Duodenal mucosa (tissue), 2 donors: ENCODE data around the gene TPP2.

Experiments used
- H3K27ac ChIP-seq: one replicate; pipeline ENCODE4 v1.7.0; 2013; ENCODE audit warnings: low read depth, low read length
- H3K27me3 ChIP-seq, 2 donors: one replicate each; pipeline ENCODE4 v1.7.0; 2013; ENCODE audit warnings: low read length in 2 of 2, control low read depth in 1 of 2; ENCODE audit not compliant: insufficient read depth in 2 of 2, control insufficient read depth in 1 of 2
- H3K36me3 ChIP-seq, 2 donors: one replicate each; pipeline ENCODE4 v1.7.0; 2013; ENCODE audit warnings: low read length in 2 of 2, control low read depth in 1 of 2; ENCODE audit not compliant: insufficient read depth in 2 of 2, control insufficient read depth in 1 of 2
- H3K4me1 ChIP-seq, 2 donors: one replicate each; pipeline ENCODE4 v1.7.0; 2013; ENCODE audit warnings: low read length in 2 of 2, control low read depth in 1 of 2; ENCODE audit not compliant: insufficient read depth in 2 of 2, control insufficient read depth in 1 of 2
- H3K4me3 ChIP-seq, 2 donors: one replicate each; pipeline ENCODE4 v1.7.0; 2013; ENCODE audit warnings: low read length in 2 of 2, low read depth in 1 of 2
- H3K9ac ChIP-seq, 2 donors: one replicate each; pipeline ENCODE4 v1.7.0; 2013; ENCODE audit warnings: low read length in 2 of 2, low read depth in 1 of 2
- H3K9me3 ChIP-seq, 2 donors: one replicate each; pipeline ENCODE4 v1.7.0; 2013; ENCODE audit warnings: low read length in 2 of 2, control low read depth in 1 of 2; ENCODE audit not compliant: control insufficient read depth in 1 of 2

The TPP2 gene

DNA sequence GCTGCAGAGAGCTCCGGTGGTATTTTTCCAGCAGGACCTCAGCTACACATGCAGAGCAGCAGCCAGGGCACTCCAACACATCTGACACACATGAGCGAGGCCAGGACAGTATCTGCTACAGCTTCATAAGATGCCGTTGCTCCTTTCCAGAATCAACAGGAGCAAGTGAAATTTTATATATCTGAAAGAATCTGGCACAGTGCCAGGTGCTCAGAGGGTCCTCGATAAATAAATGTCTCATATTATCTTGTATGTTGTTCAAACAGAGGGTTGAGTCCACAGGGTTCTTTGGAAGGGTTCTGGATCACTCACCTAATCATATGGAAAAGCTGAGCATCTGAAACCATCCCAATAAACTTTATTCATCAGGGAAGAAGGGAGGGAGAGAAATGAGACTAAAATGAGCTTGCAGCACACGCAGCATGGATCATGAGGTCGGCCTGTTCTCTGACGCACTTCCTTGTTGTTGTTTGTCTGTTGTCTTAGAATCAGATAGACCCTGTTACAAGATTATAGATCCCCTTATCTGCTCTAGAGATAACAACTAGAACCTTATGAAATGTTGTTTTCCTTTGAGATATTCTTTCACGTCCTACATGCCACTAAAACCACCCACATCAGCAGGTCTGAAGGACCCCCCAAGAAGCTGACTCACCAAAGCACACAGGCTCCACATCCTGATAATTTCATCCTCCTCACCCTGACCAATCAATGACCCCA lies 101.3 kb downstream of the TPP2 start:
- no peak overlapping the region for H3K9ac ChIP-seq
- H3K36me3 ChIP-seq, result no peaks in the 10 kb centered on the region
- H3K4me1 ChIP-seq, result no peaks in the 10 kb centered on the region
- H3K27ac ChIP-seq, result no peak overlapping the region
- no peak overlapping the region for H3K4me3 ChIP-seq
- no peaks in the 10 kb centered on the region for H3K9me3 ChIP-seq
- peaks cover 3 to 4% of the 10 kb centered on the region in 2 donors for H3K27me3 ChIP-seq

DNA sequence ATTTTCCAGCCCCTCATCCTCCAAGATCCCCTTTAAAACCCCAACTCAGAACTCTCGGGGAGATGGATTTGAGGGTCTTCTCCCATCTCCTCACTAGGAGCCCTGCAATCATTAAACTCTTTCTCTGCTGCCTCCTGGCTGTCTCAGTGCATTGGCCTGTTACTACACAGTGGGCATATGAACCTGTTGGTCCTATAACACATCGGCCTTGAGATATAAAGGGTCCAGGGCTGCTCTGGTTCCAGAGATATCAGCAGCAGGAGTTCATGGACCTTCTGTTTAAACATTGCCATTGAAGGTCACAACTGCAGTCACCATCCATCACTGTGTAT lies 101.8 kb downstream of the TPP2 start:
- peaks cover 3 to 4% of the 10 kb centered on the region in 2 donors for H3K27me3 ChIP-seq
- no peaks in the 10 kb centered on the region for H3K9me3 ChIP-seq
- no peak overlapping the region for H3K9ac ChIP-seq
- H3K27ac ChIP-seq, result no peak overlapping the region
- H3K36me3 ChIP-seq, result no peaks in the 10 kb centered on the region
- H3K4me3 ChIP-seq, result no peak overlapping the region
- no peaks in the 10 kb centered on the region for H3K4me1 ChIP-seq

DNA sequence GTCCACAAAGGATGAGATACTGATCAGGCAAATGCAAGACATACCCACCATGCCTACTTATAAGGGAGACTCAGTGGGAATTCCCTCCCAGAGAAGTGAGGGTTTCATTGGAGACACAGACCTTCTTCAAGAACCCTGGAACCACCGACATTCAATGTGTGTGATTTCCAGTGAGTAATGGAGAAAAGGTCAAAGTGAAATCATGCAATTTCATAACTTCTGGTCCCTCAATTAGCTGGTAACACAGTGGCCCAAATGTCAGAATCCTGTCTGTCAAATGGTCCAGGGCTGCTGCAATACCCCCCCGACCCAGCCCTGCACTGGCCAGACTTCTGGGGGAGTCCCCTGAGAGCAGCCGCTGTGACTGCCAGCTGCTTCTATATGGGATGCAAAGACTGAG lies 102.7 kb downstream of the TPP2 start:
- H3K27ac ChIP-seq, result no peak overlapping the region
- no peaks in the 10 kb centered on the region for H3K4me1 ChIP-seq
- no peak overlapping the region for H3K9ac ChIP-seq
- no peak overlapping the region for H3K4me3 ChIP-seq
- H3K36me3 ChIP-seq, result no peaks in the 10 kb centered on the region
- no peaks in the 10 kb centered on the region for H3K9me3 ChIP-seq
- peaks cover 3 to 4% of the 10 kb centered on the region in 2 donors for H3K27me3 ChIP-seq

DNA sequence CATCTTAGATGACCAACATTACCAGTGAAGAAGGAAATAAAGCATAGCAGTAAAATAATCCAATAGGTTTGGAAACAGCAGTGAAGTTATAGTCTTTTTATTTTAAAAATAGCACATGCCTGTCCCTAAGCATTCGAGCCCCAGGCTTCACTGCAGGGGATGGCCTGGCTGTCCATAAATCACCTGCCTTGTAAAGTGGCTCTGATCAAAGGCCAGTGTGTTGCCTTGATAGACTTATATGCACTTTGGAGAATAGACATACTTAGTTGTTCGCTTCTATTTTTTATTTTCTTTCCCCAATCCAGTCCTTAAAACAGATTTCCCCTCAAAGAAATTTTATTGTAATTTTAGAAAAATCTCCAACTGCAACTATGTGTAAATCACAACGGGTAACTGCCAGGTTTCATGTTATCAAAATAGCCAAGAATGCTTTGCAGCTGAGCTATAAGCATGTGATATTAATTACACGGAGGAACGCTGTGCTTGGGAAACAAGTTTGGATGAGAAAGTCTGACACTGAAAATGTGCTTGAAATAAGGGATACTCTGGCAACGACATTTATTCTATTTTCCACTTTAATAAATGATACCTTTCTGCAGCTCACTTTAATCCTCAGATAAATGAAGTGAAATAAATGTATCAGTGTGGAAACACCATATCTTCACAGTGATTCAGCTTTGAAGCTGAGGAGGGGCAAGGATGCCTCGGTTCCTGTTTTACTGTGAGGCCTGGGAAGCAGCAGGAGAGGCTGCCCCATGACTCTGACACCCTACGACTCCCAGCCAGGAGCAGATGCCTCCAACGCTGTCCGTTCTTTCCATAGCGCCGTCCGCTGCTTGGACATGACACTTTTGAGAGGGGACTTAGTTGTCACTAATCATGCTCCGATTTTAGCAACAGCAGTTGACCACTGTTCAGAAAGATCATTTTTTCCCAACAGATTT lies 103.6 kb downstream of the TPP2 start:
- H3K27me3 ChIP-seq, result no peaks in the 10 kb centered on the region
- H3K4me3 ChIP-seq, result no peak overlapping the region
- no peak overlapping the region for H3K27ac ChIP-seq
- no peaks in the 10 kb centered on the region for H3K4me1 ChIP-seq
- H3K9me3 ChIP-seq, result no peaks in the 10 kb centered on the region
- no peak overlapping the region for H3K9ac ChIP-seq
- no peaks in the 10 kb centered on the region for H3K36me3 ChIP-seq

DNA sequence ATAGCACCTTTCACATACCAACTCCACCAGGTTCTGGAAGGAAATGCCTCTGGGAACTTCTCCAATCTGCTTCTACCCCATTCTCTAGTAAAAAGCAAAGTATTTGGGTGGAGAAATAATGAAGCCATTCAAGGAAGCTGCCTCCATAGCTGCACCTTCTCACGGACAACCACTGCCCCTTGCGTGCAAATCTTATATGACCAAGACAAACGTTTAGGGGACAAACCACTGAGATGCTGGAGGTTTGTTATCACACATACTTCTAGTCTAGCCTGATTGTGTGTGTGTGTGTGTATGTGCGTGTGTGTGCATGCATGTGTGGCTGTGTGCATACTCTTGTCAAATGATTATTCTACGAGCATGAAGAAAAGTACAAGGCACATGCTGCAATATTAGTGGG lies 104.5 kb downstream of the TPP2 start:
- Histone ChIP-seq H3K4me3 (no peak overlapping the region), H3K9ac (no peak overlapping the region), H3K27ac (no peak overlapping the region), H3K4me1 (no peaks in the 10 kb centered on the region), H3K9me3 (no peaks in the 10 kb centered on the region), H3K27me3 (no peaks in the 10 kb centered on the region), H3K36me3 (no peaks in the 10 kb centered on the region)

DNA sequence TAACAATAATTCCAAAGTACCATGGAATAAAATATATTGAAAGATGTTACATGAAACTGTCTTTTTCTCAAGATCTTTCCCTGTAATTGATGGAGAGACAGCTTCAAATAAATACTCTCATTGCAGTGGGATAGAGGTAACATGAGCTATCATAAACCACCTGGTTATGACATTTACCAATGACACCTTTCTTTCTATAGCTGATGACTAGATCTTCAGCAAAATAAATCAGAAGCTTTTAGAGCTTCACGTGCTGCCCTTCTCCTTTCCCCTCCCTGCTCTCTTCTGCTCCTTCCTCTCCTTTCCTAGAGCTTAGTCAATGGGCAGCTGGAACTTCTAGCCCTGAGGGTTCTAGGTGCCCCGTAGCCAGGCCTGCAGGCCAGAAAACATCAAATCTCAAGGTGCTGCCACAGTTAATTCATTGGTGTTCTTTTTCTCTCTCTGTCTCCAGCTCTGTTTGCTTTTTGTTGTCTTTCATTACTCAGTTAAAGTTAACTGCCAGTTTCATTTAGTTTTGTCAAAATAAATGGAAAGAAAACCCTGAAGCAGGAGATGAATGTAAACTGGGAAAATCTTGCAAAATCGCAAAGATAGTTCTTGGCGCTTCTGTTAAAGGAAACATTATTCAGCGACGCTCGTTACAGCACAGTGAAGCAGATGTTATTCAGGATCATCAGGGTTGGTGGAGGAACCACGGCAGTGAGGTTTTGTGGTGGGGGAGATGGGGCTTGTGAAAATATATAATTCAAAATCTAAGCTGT lies 106.4 kb downstream of the TPP2 start:
- Histone ChIP-seq H3K27me3 (no peaks in the 10 kb centered on the region), H3K4me3 (no peak overlapping the region), H3K36me3 (no peaks in the 10 kb centered on the region), H3K27ac (no peak overlapping the region), H3K9me3 (no peaks in the 10 kb centered on the region), H3K4me1 (no peaks in the 10 kb centered on the region), H3K9ac (no peak overlapping the region)

DNA sequence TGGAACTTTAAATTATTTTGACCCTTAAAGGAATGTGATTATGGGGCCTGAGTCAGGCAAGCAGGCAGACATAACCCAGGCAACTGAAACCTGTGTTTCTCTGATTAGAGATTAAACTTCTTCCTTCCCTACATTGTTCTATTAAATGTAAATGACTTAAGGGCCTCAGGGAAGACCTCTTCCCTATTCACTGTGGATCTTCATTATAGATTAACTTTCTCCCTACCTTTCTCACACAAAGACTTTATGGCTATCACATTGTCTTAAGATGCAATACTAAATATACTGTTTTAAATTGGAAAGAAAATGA lies 106.9 kb downstream of the TPP2 start:
- no peak overlapping the region for H3K9ac ChIP-seq
- H3K4me1 ChIP-seq, result no peaks in the 10 kb centered on the region
- H3K9me3 ChIP-seq, result no peaks in the 10 kb centered on the region
- no peak overlapping the region for H3K4me3 ChIP-seq
- H3K36me3 ChIP-seq, result no peaks in the 10 kb centered on the region
- no peak overlapping the region for H3K27ac ChIP-seq
- H3K27me3 ChIP-seq, result no peaks in the 10 kb centered on the region

DNA sequence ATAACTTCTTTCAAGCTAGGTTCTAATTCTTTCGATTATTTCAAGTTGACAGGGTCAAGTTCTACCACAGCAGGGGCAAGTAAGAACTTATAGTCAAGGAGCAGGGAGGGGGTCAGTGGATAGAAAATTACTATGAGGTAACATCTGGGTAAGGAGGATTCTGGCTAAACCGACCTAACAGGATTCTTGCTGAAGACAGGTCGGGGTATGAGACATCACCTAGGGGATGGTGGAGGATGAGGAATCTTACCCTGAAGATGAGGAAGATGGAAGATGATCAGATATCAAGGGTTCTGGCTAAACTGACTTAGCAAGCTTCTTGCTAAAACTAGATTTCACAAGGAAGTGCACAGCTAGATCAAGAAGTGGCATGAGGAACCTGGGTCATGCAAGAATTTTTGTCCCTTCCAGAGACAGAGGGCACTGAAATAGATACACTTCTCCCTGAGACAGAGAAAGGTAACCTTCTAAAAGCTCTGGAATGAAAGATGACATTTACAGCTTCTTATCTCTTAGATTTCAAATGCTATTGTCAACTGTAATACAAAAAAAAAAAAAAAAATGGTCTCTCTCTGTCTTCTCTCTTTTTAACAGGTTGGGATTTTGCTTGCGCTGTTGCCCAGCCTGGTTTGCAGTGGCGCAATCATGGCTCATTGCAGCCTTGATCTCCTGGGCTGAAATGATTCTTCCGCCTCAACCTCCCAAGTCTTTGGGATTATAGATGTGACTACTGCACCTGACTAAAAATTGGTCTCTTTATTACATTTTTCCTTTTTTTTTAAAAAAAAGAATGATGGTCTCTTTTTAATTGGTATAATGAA lies 107.7 kb downstream of the TPP2 start:
- no peak overlapping the region for H3K4me3 ChIP-seq
- H3K9ac ChIP-seq, result no peak overlapping the region
- no peaks in the 10 kb centered on the region for H3K27me3 ChIP-seq
- no peaks in the 10 kb centered on the region for H3K9me3 ChIP-seq
- H3K36me3 ChIP-seq, result no peaks in the 10 kb centered on the region
- H3K4me1 ChIP-seq, result no peaks in the 10 kb centered on the region
- H3K27ac ChIP-seq, result no peak overlapping the region

DNA sequence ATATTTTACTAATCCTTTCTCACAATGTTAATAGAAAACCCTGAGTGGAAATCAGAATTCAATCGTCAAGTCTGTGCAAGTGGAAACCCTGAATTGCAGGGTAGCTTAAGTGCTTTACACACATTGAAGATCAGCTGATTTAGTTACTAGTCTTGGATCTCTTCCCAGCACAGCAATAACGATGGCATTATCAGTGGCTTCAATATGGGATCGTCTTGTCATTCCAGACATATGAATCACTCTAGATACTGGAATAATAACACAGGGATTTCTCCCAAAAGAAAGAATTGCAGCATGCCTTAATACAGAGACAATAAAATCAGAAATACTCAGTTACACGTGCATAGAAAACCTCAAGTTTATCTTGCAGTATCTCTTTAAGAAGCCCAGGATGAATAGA lies 110.7 kb downstream of the TPP2 start:
- no peak overlapping the region for H3K9ac ChIP-seq
- no peaks in the 10 kb centered on the region for H3K36me3 ChIP-seq
- H3K9me3 ChIP-seq, result no peaks in the 10 kb centered on the region
- H3K27me3 ChIP-seq, result no peaks in the 10 kb centered on the region
- H3K27ac ChIP-seq, result no peak overlapping the region
- H3K4me3 ChIP-seq, result no peak overlapping the region
- H3K4me1 ChIP-seq, result no peaks in the 10 kb centered on the region
